ENCODE results near the gene CRIP1.

- TF ChIP-seq CTCF (IDR thresholded peaks at IDR 0.05) (no peak), POLR2A (IDR thresholded peaks at IDR 0.05) (no peak)
Measured at GRCh38 chr14:105442834-105443233, 43.9 kb upstream of the CRIP1 start.
